Mesendoderm (in vitro differentiated cells): ENCODE data around the gene SPATA17.

ENCODE experiments used
- DNase-seq: peaks from one replicate; pipeline ENCODE4 v3.0.0; 2013
- H2AK5ac ChIP-seq: 2 replicates; pipeline ENCODE4 v1.6.1; 2013; ENCODE audit warnings: low read length, inconsistent platforms
- H2BK120ac ChIP-seq: 2 replicates; pipeline ENCODE4 v1.6.1; 2013; ENCODE audit warnings: low read depth, mild to moderate bottlenecking, low read length, moderate library complexity, mixed read lengths
- H2BK15ac ChIP-seq: replicated peaks from 2 replicates; pipeline ENCODE4 v1.6.1; 2013; ENCODE audit warnings: low read depth, mild to moderate bottlenecking, moderate library complexity
- H2BK5ac ChIP-seq: 2 replicates; pipeline ENCODE4 v1.6.1; 2013; ENCODE audit warnings: low read length, inconsistent platforms
- H3K18ac ChIP-seq: 2 replicates; pipeline ENCODE4 v1.6.1; 2013; ENCODE audit warnings: mild to moderate bottlenecking, low read length, mixed read lengths
- H3K23ac ChIP-seq: one replicate; pipeline ENCODE4 v1.6.1; 2013; ENCODE audit warnings: low read length
- H3K27ac ChIP-seq: 2 replicates; pipeline ENCODE4 v1.5.1; 2013; ENCODE audit warnings: low read depth, mild to moderate bottlenecking, inconsistent platforms, low read length, moderate library complexity
- H3K27me3 ChIP-seq: 2 replicates; pipeline ENCODE4 v1.6.1; 2013; ENCODE audit warnings: low read length, control low read depth, mild to moderate bottlenecking, inconsistent platforms; ENCODE audit not compliant: insufficient read depth, poor library complexity
- H3K36me3 ChIP-seq: 2 replicates; pipeline ENCODE4 v1.6.1; 2013; ENCODE audit warnings: low read length, inconsistent platforms; ENCODE audit not compliant: control insufficient read depth, insufficient read depth
- H3K4ac ChIP-seq: one replicate; pipeline ENCODE4 v1.6.1; 2013; ENCODE audit warnings: low read depth, mild to moderate bottlenecking, low read length, moderate library complexity
- H3K4me1 ChIP-seq: 2 replicates; pipeline ENCODE4 v1.6.1; 2013; ENCODE audit warnings: low read depth, low read length, inconsistent platforms; ENCODE audit not compliant: control insufficient read depth
- H3K4me2 ChIP-seq: 2 replicates; pipeline ENCODE4 v1.6.1; 2013; ENCODE audit warnings: low read length
- H3K4me3 ChIP-seq: 2 replicates; pipeline ENCODE4 v1.5.1; 2013; ENCODE audit warnings: mild to moderate bottlenecking, low read length
- H3K56ac ChIP-seq: one replicate; pipeline ENCODE4 v1.6.1; 2013; ENCODE audit warnings: low read length
- H3K79me1 ChIP-seq: 2 replicates; pipeline ENCODE4 v1.6.1; 2013; ENCODE audit warnings: low read length, inconsistent platforms
- H3K79me2 ChIP-seq: 2 replicates; pipeline ENCODE4 v1.6.1; 2013; ENCODE audit warnings: mild to moderate bottlenecking, low read length; ENCODE audit not compliant: control insufficient read depth, insufficient read depth
- H3K9ac ChIP-seq: 2 replicates; pipeline ENCODE4 v1.6.1; 2013; ENCODE audit warnings: low read length, inconsistent platforms
- H4K5ac ChIP-seq: one replicate; pipeline ENCODE4 v1.6.1; 2013; ENCODE audit warnings: low read length
- H4K8ac ChIP-seq: one replicate; pipeline ENCODE4 v1.6.1; 2013; ENCODE audit warnings: low read depth, mild to moderate bottlenecking, control low read depth, low read length, moderate library complexity
- WGBS: extraction: QIAGEN DNeasy Blood & Tissue Kit; methylation state at CpG from one replicate; pipeline ENCODE4 v1.1.7; 2013; ENCODE audit warnings: low lambda C conversion rate, missing lambda C conversion rate; ENCODE audit not compliant: insufficient coverage; ENCODE audit errors: extremely low coverage; 5-methylcytosine and 5-hydroxymethylcytosine counted together

SPATA17 gene

GRCh38 chr1:217813031-217813430, 181.9 kb downstream of the SPATA17 start:
- H3K27me3 ChIP-seq, result no peaks in the 10 kb centered on the region
- H3K18ac ChIP-seq, result no peak overlapping the region
- H3K56ac ChIP-seq, result no peak overlapping the region
- H3K36me3 ChIP-seq, result no peaks in the 10 kb centered on the region
- H2AK5ac ChIP-seq, result no peak overlapping the region
- H3K4ac ChIP-seq, result no peak overlapping the region
- WGBS, result no CpG with 5 or more reads among the region's 5 CpGs
- H3K79me1 ChIP-seq, result no peaks in the 10 kb centered on the region
- no peak overlapping the region for H3K27ac ChIP-seq
- no peak overlapping the region for H2BK5ac ChIP-seq
- H4K8ac ChIP-seq, result no peak overlapping the region
- no peaks in the 10 kb centered on the region for H3K4me1 ChIP-seq
- DNase-seq, result no peak
- H3K9ac ChIP-seq, result no peak overlapping the region
- no peaks in the 10 kb centered on the region for H3K79me2 ChIP-seq
- no peak overlapping the region for H4K5ac ChIP-seq
- no peak overlapping the region for H3K4me3 ChIP-seq
- H3K23ac ChIP-seq, result no peak overlapping the region
- no peak overlapping the region for H2BK120ac ChIP-seq
- H3K4me2 ChIP-seq, result no peak overlapping the region
- H2BK15ac ChIP-seq, result no peak overlapping the region

DNA sequence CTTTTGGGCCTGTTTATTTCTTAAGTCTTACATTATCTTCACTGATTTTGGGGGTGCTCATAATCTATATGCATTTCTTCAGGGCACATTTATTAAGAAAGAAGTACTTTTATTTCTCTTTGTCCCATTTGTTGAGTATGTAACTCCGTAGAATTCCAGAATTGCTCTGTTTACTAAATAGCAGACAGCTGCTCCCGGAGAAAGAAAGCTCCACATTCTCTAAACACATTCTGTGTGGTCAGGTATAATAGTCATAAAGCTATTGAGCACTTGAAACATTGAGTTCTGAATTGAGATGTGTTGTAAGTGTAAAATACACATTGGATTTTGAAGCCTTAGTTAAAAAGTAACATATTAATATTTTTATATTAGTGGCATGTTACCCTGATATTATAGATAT, 206.5 kb downstream of the SPATA17 start:
- no peak overlapping the region for H2BK5ac ChIP-seq
- no peaks in the 10 kb centered on the region for H3K36me3 ChIP-seq
- H3K4me3 ChIP-seq, result no peak overlapping the region
- no peak overlapping the region for H2AK5ac ChIP-seq
- H3K4ac ChIP-seq, result no peak overlapping the region
- H2BK15ac ChIP-seq, result no peak overlapping the region
- no peak overlapping the region for H4K5ac ChIP-seq
- H3K23ac ChIP-seq, result no peak overlapping the region
- no peak overlapping the region for H4K8ac ChIP-seq
- no peak overlapping the region for H3K9ac ChIP-seq
- H3K79me1 ChIP-seq, result no peaks in the 10 kb centered on the region
- no peak overlapping the region for H2BK120ac ChIP-seq
- no peak overlapping the region for H3K27ac ChIP-seq
- no CpG with 5 or more reads among the region's 2 CpGs for WGBS
- H3K4me1 ChIP-seq, result no peaks in the 10 kb centered on the region
- H3K56ac ChIP-seq, result no peak overlapping the region
- H3K79me2 ChIP-seq, result no peaks in the 10 kb centered on the region
- DNase-seq, result no peak
- H3K4me2 ChIP-seq, result no peak overlapping the region
- no peak overlapping the region for H3K18ac ChIP-seq
- no peaks in the 10 kb centered on the region for H3K27me3 ChIP-seq

DNA sequence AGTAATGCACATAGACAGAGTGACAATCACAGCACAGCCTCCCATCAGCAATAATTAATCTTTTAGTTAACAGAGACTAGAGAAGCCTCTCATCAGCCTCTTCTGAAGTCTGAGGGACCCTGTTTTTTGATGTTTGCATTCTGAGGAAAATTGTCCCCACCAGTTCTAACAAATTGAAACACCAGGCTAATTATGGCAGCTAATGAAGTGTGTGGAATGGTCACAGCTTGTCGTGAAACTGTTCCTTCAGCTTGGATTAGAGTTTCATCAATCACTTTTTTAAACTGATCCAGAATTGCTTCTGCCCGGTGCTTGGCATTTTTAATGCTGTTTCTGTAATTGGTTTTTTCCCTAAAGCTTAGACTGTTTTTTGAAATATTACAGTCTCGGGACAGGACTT, 208.0 kb downstream of the SPATA17 start:
- Histone ChIP-seq H3K4me3 (no peak overlapping the region), H3K18ac (no peak overlapping the region), H3K4me1 (no peaks in the 10 kb centered on the region), H3K56ac (no peak overlapping the region), H3K79me1 (no peaks in the 10 kb centered on the region), H2BK120ac (no peak overlapping the region), H2BK5ac (no peak overlapping the region), H3K36me3 (no peaks in the 10 kb centered on the region), H4K5ac (no peak overlapping the region), H3K9ac (no peak overlapping the region), H4K8ac (no peak overlapping the region), H3K4ac (no peak overlapping the region), H3K4me2 (no peak overlapping the region), H3K27me3 (no peaks in the 10 kb centered on the region), H2BK15ac (no peak overlapping the region), H3K79me2 (no peaks in the 10 kb centered on the region), H2AK5ac (no peak overlapping the region), H3K23ac (no peak overlapping the region), H3K27ac (no peak overlapping the region)
- no CpG with 5 or more reads among the region's 3 CpGs for WGBS
- no peak for DNase-seq

- Histone ChIP-seq H3K4me2 (no peak overlapping the region), H2BK5ac (no peak overlapping the region), H3K27me3 (no peaks in the 10 kb centered on the region), H3K4me3 (no peak overlapping the region), H4K8ac (no peak overlapping the region), H3K9ac (no peak overlapping the region), H2BK15ac (no peak overlapping the region), H3K23ac (no peak overlapping the region), H4K5ac (no peak overlapping the region), H3K4ac (no peak overlapping the region), H3K36me3 (no peaks in the 10 kb centered on the region), H3K79me1 (no peaks in the 10 kb centered on the region), H3K18ac (no peak overlapping the region), H3K56ac (no peak overlapping the region), H2AK5ac (no peak overlapping the region), H3K27ac (no peak overlapping the region), H3K79me2 (no peaks in the 10 kb centered on the region), H3K4me1 (no peaks in the 10 kb centered on the region), H2BK120ac (no peak overlapping the region)
- DNase-seq, result no peak
- WGBS, result no CpG with 5 or more reads among the region's 1 CpG
These were observed 215.6 kb downstream of the SPATA17 start for GRCh38 chr1:217846733-217847132.

DNA sequence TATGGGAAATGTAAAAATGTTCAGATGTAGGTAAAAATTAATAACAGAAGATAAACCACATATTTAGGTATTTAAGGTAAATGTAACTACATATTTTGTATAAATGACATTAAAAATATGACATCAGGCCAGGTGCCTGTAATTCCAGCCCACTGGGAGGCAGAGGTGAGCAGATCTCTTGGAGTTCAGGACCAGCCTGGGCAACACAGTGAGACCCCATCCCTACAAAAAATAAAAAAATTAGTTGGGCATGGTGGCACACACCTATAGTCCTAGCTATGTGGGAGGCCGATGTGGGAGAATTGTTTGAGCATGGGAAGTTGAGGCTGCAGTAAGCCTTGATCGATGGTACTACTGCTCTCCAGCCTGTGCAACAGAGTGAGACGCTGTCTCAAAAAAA, 216.5 kb downstream of the SPATA17 start:
- Histone ChIP-seq H3K56ac (no peak overlapping the region), H4K5ac (no peak overlapping the region), H3K4me3 (no peak overlapping the region), H3K79me2 (no peaks in the 10 kb centered on the region), H2BK15ac (no peak overlapping the region), H3K4me2 (no peak overlapping the region), H3K23ac (no peak overlapping the region), H2BK5ac (no peak overlapping the region), H4K8ac (no peak overlapping the region), H3K18ac (no peak overlapping the region), H3K4me1 (no peaks in the 10 kb centered on the region), H3K9ac (no peak overlapping the region), H2AK5ac (no peak overlapping the region), H3K36me3 (no peaks in the 10 kb centered on the region), H3K27ac (no peak overlapping the region), H2BK120ac (no peak overlapping the region), H3K4ac (no peak overlapping the region), H3K27me3 (no peaks in the 10 kb centered on the region), H3K79me1 (no peaks in the 10 kb centered on the region)
- DNase-seq, result no peak
- WGBS, result no CpG with 5 or more reads among the region's 3 CpGs

DNA sequence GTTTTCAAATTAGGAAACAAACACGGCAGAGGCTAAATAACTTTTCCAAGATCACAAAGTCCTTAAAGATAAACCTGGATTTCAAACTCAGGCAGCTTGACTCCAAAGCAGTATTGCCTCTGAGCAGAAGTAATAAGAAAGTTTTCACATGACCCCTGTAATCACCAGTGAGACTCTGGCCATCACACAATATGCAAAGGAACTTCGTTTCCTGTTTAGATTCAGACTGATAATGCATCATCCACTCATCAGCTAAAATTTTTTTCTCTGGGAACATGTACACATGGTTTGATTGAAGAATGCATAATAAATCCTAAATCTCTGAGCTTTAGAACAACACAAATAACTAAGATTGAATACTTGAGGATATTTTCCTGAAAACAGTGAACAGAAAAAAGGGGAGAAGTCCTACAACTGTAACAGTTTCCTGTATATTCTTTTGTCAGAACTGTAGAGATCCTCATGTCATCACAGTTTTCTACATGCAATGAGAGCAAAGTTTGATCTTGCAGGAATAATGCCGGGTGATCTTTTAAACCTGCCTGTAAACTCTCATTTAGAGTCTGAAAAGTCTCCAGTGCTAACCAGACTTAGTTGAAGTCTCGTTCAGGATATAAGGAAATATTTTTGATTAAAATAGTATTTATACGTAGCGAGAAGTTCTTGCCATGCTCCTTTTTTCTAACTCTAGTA, 225.3 kb downstream of the SPATA17 start:
- Histone ChIP-seq H3K4me2 (no peak overlapping the region), H2AK5ac (no peak overlapping the region), H4K8ac (no peak overlapping the region), H3K23ac (no peak overlapping the region), H3K4ac (no peak overlapping the region), H3K4me3 (no peak overlapping the region), H3K4me1 (peaks cover 4% of the 10 kb centered on the region), H2BK15ac (no peak overlapping the region), H3K36me3 (no peaks in the 10 kb centered on the region), H3K9ac (no peak overlapping the region), H4K5ac (no peak overlapping the region), H3K27me3 (no peaks in the 10 kb centered on the region), H2BK120ac (no peak overlapping the region), H3K79me1 (no peaks in the 10 kb centered on the region), H3K18ac (no peak overlapping the region), H3K27ac (no peak overlapping the region), H2BK5ac (no peak overlapping the region), H3K79me2 (no peaks in the 10 kb centered on the region), H3K56ac (no peak overlapping the region)
- peak; percentile 46 for DNase-seq
- WGBS, result no CpG with 5 or more reads among the region's 6 CpGs
